GM23248 (cell line): Measurements from ENCODE around the gene ROCK2. TPM values are rescaled to one million over a fixed set of nuclear protein-coding genes. Genes with fewer than 3 reads are reported as not detected.

Experiments used
- DNase-seq: peaks from one replicate; pipeline ENCODE4 v3.0.0-alpha.2; 2015
- H2AFZ ChIP-seq: fragments of 200-600 bp; sonication (generic); 2 replicates; pipeline ENCODE4 v1.6.1; 2016; ENCODE audit warnings: antibody characterized with exemption
- H3F3A ChIP-seq: fragments of 200-600 bp; sonication (generic); 2 replicates; pipeline ENCODE4 v1.6.1; 2016; ENCODE audit warnings: mild to moderate bottlenecking, antibody characterized with exemption, mixed run types; ENCODE audit not compliant: insufficient read depth
- H3K27ac ChIP-seq: fragments of 200-600 bp; sonication (generic); 2 replicates; pipeline ENCODE4 v1.5.1; 2016; ENCODE audit warnings: mild to moderate bottlenecking
- H3K27me3 ChIP-seq: fragments of 200-600 bp; sonication (generic); replicated peaks from 2 replicates; pipeline ENCODE4 v1.6.1; 2016; ENCODE audit warnings: mild to moderate bottlenecking; ENCODE audit not compliant: insufficient read depth
- H3K36me3 ChIP-seq: fragments of 200-600 bp; sonication (generic); 2 replicates; pipeline ENCODE4 v1.6.1; 2016; ENCODE audit warnings: low read depth, mild to moderate bottlenecking
- H3K4me1 ChIP-seq: fragments of 200-600 bp; sonication (generic); 2 replicates; pipeline ENCODE4 v1.6.1; 2016; ENCODE audit warnings: mild to moderate bottlenecking; ENCODE audit not compliant: insufficient read depth
- H3K4me2 ChIP-seq: fragments of 200-600 bp; sonication (generic); one replicate; pipeline ENCODE4 v1.6.1; 2016; ENCODE audit warnings: mild to moderate bottlenecking; ENCODE audit not compliant: unreplicated experiment
- H3K4me3 ChIP-seq: fragments of 200-600 bp; sonication (generic); 2 replicates; pipeline ENCODE4 v1.5.1; 2016; ENCODE audit warnings: mild to moderate bottlenecking
- H3K79me2 ChIP-seq: fragments of 200-600 bp; sonication (generic); 2 replicates; pipeline ENCODE4 v1.6.1; 2016; ENCODE audit warnings: mild to moderate bottlenecking; ENCODE audit not compliant: insufficient read depth
- H3K9ac ChIP-seq: fragments of 200-600 bp; sonication (generic); 2 replicates; pipeline ENCODE4 v1.6.1; 2016; ENCODE audit warnings: mild to moderate bottlenecking
- H3K9me2 ChIP-seq: fragments of 200-600 bp; sonication (generic); 2 replicates; pipeline ENCODE4 v1.6.1; 2016; ENCODE audit warnings: mixed run types, mild to moderate bottlenecking, moderate library complexity; ENCODE audit not compliant: insufficient read depth
- H3K9me3 ChIP-seq: fragments of 200-600 bp; sonication (generic); one replicate; pipeline ENCODE4 v1.6.1; 2017; ENCODE audit warnings: low read depth
- H4K20me1 ChIP-seq: fragments of 200-600 bp; sonication (generic); 2 replicates; pipeline ENCODE4 v1.6.0; 2016; ENCODE audit not compliant: insufficient read depth
- EZH2 ChIP-seq: fragments of 200-600 bp; sonication (generic); IDR thresholded peaks from 2 replicates; pipeline ENCODE4 v1.6.1; 2018; ENCODE audit warnings: antibody characterized with exemption, mild to moderate bottlenecking; ENCODE audit not compliant: insufficient read depth, poor library complexity, severe bottlenecking
- EZH2phosphoT487 ChIP-seq: fragments of 200-600 bp; sonication (generic); IDR thresholded peaks from 2 replicates; pipeline ENCODE4 v1.6.1; 2018; ENCODE audit warnings: antibody characterized with exemption, moderate library complexity, mild to moderate bottlenecking, low read depth; ENCODE audit not compliant: insufficient read depth
- whole genome bisulfite sequencing, 2 experiments: methylation state at CpG; one replicate each; pipeline ENCODE4 v1.1.6; 2015 to 2017; ENCODE audit warnings: low lambda C conversion rate in 2 of 2, low coverage in 1 of 2; ENCODE audit errors: missing lambda C conversion rate in 2 of 2; 5-methylcytosine and 5-hydroxymethylcytosine counted together
- in situ Hi-C: fragments of 300-500 bp; cut with MboI; formaldehyde crosslinking; loops from 2 replicates; pipeline ENCODE4 v1.15.0; 2020
- polyA plus RNA-seq: library from polyadenylated mRNA; unstranded; fragments of >200 nt; fragmentation: Nextera tagmentation; extraction: Ambion mirVana; gene quantifications from 2 replicates; pipeline ENCODE4 v1.2.1, GENCODE V29; 2016
- total RNA-seq: library from RNA; depleted of rRNA; stranded (reverse); fragments of >200 nt; shearing (Covaris generic); gene quantifications from 2 replicates; pipeline ENCODE4 v1.2.3, GENCODE V29; 2014

Gene ROCK2
- total and polyA plus RNA-seq, 2 experiments from 2014 or later = 19.9 to 38.3 TPM

DNA sequence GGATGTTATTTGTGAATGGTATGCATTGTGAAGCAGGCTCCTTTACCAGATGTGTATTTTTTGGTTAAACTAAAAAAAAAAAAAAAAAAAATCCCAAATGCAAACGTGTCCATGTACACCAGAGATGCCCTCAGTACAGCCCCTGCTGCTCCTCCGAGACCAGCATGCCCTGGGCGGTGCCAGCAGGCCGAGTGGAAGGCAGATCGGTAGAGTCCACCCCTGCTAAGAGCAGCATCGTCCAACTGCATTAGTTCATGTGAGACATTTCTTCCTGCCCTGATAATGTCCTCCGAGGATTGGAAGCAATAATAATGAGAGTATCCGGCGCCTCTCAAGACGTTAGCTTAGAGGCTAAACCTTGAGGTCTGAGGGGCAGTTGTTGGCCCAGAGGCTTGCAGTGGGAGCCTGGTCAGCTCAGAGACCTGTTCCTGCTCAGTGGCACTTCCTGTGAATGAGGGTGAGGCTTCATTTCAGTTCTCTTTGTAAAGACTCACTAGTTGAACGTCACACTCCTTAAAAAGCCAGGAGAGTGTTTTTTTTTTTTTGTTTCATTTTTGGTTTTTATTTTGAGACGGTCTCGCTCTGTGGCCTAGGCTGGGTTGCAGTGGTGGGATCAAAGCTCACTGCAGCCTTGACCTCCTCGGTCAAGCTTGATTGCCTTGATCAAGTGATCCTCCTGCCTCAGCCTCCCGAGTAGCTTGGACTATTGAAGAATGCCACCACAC lies 183.5 kb downstream of the ROCK2 start:
- Histone ChIP-seq H3K9me2 (no peaks in the 10 kb centered on the region), H3K4me2 (no peak overlapping the region), H3K79me2 (no peaks in the 10 kb centered on the region), H3K9ac (no peak overlapping the region), H3K27ac (no peak overlapping the region), H2AFZ (no peak overlapping the region), H3K36me3 (no peaks in the 10 kb centered on the region), H3F3A (no peaks in the 10 kb centered on the region), H4K20me1 (no peaks in the 10 kb centered on the region), H3K4me3 (no peak overlapping the region), H3K27me3 (no peaks in the 10 kb centered on the region), H3K4me1 (no peaks in the 10 kb centered on the region), H3K9me3 (no peaks in the 10 kb centered on the region)
- no peak for DNase-seq
- TF ChIP-seq EZH2phosphoT487 (no peak), EZH2 (no peak)
- in situ Hi-C loops = no loop called here
- WGBS, 2 experiments = 88 to 90% methylated on average over 15 of the region's 15 CpGs

DNA sequence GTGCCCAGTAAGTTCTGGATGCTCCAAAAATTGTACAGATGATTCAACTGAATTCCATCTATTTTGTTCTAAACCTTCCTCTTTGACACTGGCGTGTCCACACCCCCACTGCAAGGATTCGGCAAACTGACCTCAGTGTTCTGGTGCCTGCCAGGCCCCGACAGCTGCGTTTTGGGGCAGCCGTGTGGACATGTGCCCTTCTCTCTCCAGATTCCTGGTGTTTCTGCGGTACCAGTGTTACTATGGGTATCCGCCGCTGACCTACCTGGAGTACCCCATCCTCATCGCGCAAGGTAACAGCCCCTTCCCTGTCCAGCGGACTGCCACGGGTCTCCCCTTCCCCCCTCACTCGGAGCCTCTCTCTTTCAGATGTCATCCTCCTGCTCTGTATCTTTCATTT lies 184.2 kb downstream of the ROCK2 start:
- no peak for DNase-seq
- Histone ChIP-seq H3K9me2 (no peaks in the 10 kb centered on the region), H3K36me3 (no peaks in the 10 kb centered on the region), H3K4me1 (no peaks in the 10 kb centered on the region), H3K79me2 (no peaks in the 10 kb centered on the region), H2AFZ (no peak overlapping the region), H3F3A (no peaks in the 10 kb centered on the region), H4K20me1 (no peaks in the 10 kb centered on the region), H3K27ac (no peak overlapping the region), H3K9ac (no peak overlapping the region), H3K9me3 (no peaks in the 10 kb centered on the region), H3K4me3 (no peak overlapping the region), H3K27me3 (no peaks in the 10 kb centered on the region), H3K4me2 (no peak overlapping the region)
- in situ Hi-C loops = no loop called here
- 95 to 96% methylated on average over 13 of the region's 13 CpGs for WGBS, 2 experiments
- TF ChIP-seq EZH2 (no peak), EZH2phosphoT487 (no peak)

DNA sequence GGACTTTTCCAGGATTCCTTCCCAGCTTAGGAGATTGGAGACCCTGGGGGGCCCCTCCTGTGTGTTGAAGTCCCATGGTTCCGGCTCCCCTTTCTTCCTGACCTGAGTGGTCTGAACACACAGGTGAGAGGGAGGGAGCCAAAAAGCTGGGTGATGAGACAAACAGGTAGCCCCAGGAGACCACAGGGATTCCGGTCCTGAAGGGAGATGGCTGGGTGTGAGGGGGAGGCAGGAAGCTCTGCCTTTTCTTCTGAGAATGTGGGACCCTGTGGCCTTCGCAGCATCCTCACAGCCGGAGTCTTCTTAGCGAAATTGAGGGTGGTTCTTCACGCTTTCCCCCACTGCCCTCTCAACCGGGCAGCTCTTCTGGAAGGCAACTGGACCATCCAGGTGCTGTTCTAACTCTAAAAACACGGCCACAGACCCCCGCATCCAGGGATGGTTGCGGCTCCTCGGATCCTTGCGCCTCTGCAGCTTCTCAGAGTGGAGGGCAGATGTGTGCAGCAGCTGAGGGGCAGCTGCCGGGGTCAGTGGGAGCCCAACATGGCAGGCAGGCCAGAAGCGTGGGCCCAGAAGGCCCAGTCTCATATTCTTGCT lies 184.8 kb downstream of the ROCK2 start:
- no peak overlapping the region for H3K27ac ChIP-seq
- H3K27me3 ChIP-seq = no peaks in the 10 kb centered on the region
- no peaks in the 10 kb centered on the region for H4K20me1 ChIP-seq
- no peak for TF ChIP-seq EZH2
- no peak for TF ChIP-seq EZH2phosphoT487
- H3K4me3 ChIP-seq = no peak overlapping the region
- H3K9me3 ChIP-seq = no peaks in the 10 kb centered on the region
- no peaks in the 10 kb centered on the region for H3K79me2 ChIP-seq
- no peak overlapping the region for H3K4me2 ChIP-seq
- DNase-seq = no peak
- H3K9me2 ChIP-seq = no peaks in the 10 kb centered on the region
- 92 to 94% methylated on average over 14 of the region's 14 CpGs for WGBS, 2 experiments
- no peaks in the 10 kb centered on the region for H3F3A ChIP-seq
- no peaks in the 10 kb centered on the region for H3K4me1 ChIP-seq
- in situ Hi-C loops = no loop called here
- H3K36me3 ChIP-seq = no peaks in the 10 kb centered on the region
- no peak overlapping the region for H3K9ac ChIP-seq
- no peak overlapping the region for H2AFZ ChIP-seq

- TF ChIP-seq EZH2phosphoT487 = no peak
- TF ChIP-seq EZH2 = no peak
- H3K27me3 ChIP-seq = no peaks in the 10 kb centered on the region
- H3K27ac ChIP-seq = no peak overlapping the region
- no peak overlapping the region for H2AFZ ChIP-seq
- no peak overlapping the region for H3K4me2 ChIP-seq
- no peaks in the 10 kb centered on the region for H3F3A ChIP-seq
- no peak overlapping the region for H3K4me3 ChIP-seq
- no peaks in the 10 kb centered on the region for H3K79me2 ChIP-seq
- no peaks in the 10 kb centered on the region for H4K20me1 ChIP-seq
- H3K9me3 ChIP-seq = no peaks in the 10 kb centered on the region
- H3K9me2 ChIP-seq = no peaks in the 10 kb centered on the region
- in situ Hi-C loops = no loop called here
- WGBS, 2 experiments = 84 to 93% methylated on average over 8 to 13 of the region's 14 CpGs
- H3K9ac ChIP-seq = no peak overlapping the region
- DNase-seq = no peak
- H3K4me1 ChIP-seq = 0 out of 2 replicates have a peak, but pooled peaks cover 3% of the 10 kb centered on the region
- H3K36me3 ChIP-seq = no peaks in the 10 kb centered on the region
Measured at GRCh38 chr2:11158916-11159573, 185.4 kb downstream of the ROCK2 start.
